GM12875 (cell line): Measurements from ENCODE around the gene UBR7.

ENCODE experiments used
- H3K4me3 ChIP-seq: one replicate; pipeline ENCODE4 v1.5.1; 2011; ENCODE audit warnings: low read depth, low read length, control low read depth
- CTCF ChIP-seq: IDR thresholded peaks from 2 replicates; pipeline ENCODE4 v1.5.1; 2011; ENCODE audit warnings: low read depth, mild to moderate bottlenecking, control low read depth, inconsistent platforms, low read length, moderate library complexity, borderline replicate concordance; ENCODE audit not compliant: insufficient read depth

UBR7 gene

GRCh38 chr14:93186466-93186865 lies 20.6 kb upstream of the UBR7 start:
- no peak overlapping the region for H3K4me3 ChIP-seq
- no peak for TF ChIP-seq CTCF

- TF ChIP-seq CTCF: no peak
- no peak overlapping the region for H3K4me3 ChIP-seq
Measured at GRCh38 chr14:93186956-93187355, 20.1 kb upstream of the UBR7 start.

- H3K4me3 ChIP-seq: no peak overlapping the region
- TF ChIP-seq CTCF: no peak
Measured at GRCh38 chr14:93195316-93195999, 11.6 kb upstream of the UBR7 start.

GRCh38 chr14:93199031-93199430 lies 8.0 kb upstream of the UBR7 start:
- no peak for TF ChIP-seq CTCF
- no peak overlapping the region for H3K4me3 ChIP-seq

GRCh38 chr14:93200553-93200952 lies 6.5 kb upstream of the UBR7 start:
- no peak for TF ChIP-seq CTCF
- no peak overlapping the region for H3K4me3 ChIP-seq

- no peak overlapping the region for H3K4me3 ChIP-seq
- TF ChIP-seq CTCF: no peak
Measured at GRCh38 chr14:93201155-93201704, 5.8 kb upstream of the UBR7 start.
